ENCODE results near the gene COTL1. TPM values are rescaled to one million over a fixed set of nuclear protein-coding genes. Genes with fewer than 3 reads are reported as not detected.

The COTL1 gene
- total RNA-seq, 1 donor from 2014 or later, result 359 TPM

- Histone ChIP-seq H3K9me3 (ENCODE audit: insufficient read depth, low read depth, low read length) (no peaks in the 10 kb centered on the region), H3K4me1 (ENCODE audit: insufficient read depth, low read length) (peaks cover 33% of the 10 kb centered on the region), H3K36me3 (ENCODE audit: insufficient read depth, low read length) (no peaks in the 10 kb centered on the region), H3K9ac (ENCODE audit: low read length) (no peak overlapping the region), H3K4me2 (ENCODE audit: low read length) (no peak overlapping the region), H3K27ac (ENCODE audit: low read depth, low read length) (no peak overlapping the region), H3K79me2 (ENCODE audit: insufficient read depth, low read length) (no peaks in the 10 kb centered on the region), H3K4me3 (ENCODE audit: insufficient read depth, low read depth, low read length) (no peak overlapping the region), H4K20me1 (ENCODE audit: insufficient read depth, low read length) (no peaks in the 10 kb centered on the region), H3K27me3 (ENCODE audit: insufficient read depth, low read length) (peaks cover 4% of the 10 kb centered on the region), H2AFZ (ENCODE audit: low read depth, low read length) (no peak overlapping the region)
- DNase-seq (ENCODE audit: low read depth) (no peak), FAIRE-seq (no peak)
- H3K9me3 Mint-ChIP-seq (ENCODE audit: unreplicated experiment), result peaks cover 1% of the 10 kb centered on the region
- peaks cover 28% of the 10 kb centered on the region for H3K4me1 Mint-ChIP-seq (ENCODE audit: low read depth, unreplicated experiment)
- H3K36me3 Mint-ChIP-seq (ENCODE audit: low read depth, unreplicated experiment), result peaks cover 2% of the 10 kb centered on the region
- H3K27ac Mint-ChIP-seq (ENCODE audit: unreplicated experiment), result peak overlapping the region; percentile 14
- H3K27me3 Mint-ChIP-seq (ENCODE audit: low read depth, unreplicated experiment), result no peaks in the 10 kb centered on the region
- H3K4me3 Mint-ChIP-seq (ENCODE audit: unreplicated experiment), result no peak overlapping the region
- TF ChIP-seq EZH2 (IDR thresholded peaks at IDR 0.05; ENCODE audit: insufficient read depth, low read length), result no peak
- no peak for TF ChIP-seq CTCF (IDR thresholded peaks at IDR 0.05; ENCODE audit: insufficient read depth, low read depth, low read length)
Observed at GRCh38 chr16:84535408-84535807, 82.5 kb downstream of the COTL1 start.

GRCh38 chr16:84534815-84535214 lies 83.1 kb downstream of the COTL1 start:
- peaks cover 2% of the 10 kb centered on the region for H3K36me3 Mint-ChIP-seq (ENCODE audit: low read depth, unreplicated experiment)
- peaks cover 4% of the 10 kb centered on the region for H3K27me3 ChIP-seq (ENCODE audit: insufficient read depth, low read length)
- no peak overlapping the region for H3K27ac Mint-ChIP-seq (ENCODE audit: unreplicated experiment)
- peaks cover 33% of the 10 kb centered on the region for H3K4me1 ChIP-seq (ENCODE audit: insufficient read depth, low read length)
- no peak overlapping the region for H3K9ac ChIP-seq (ENCODE audit: low read length)
- no peak overlapping the region for H3K4me2 ChIP-seq (ENCODE audit: low read length)
- H3K36me3 ChIP-seq (ENCODE audit: insufficient read depth, low read length), result no peaks in the 10 kb centered on the region
- no peak for TF ChIP-seq EZH2 (IDR thresholded peaks at IDR 0.05; ENCODE audit: insufficient read depth, low read length)
- TF ChIP-seq CTCF (IDR thresholded peaks at IDR 0.05; ENCODE audit: insufficient read depth, low read depth, low read length), result no peak
- no peak for FAIRE-seq
- H3K27me3 Mint-ChIP-seq (ENCODE audit: low read depth, unreplicated experiment), result no peaks in the 10 kb centered on the region
- H2AFZ ChIP-seq (ENCODE audit: low read depth, low read length), result no peak overlapping the region
- H3K4me3 ChIP-seq (ENCODE audit: insufficient read depth, low read depth, low read length), result no peak overlapping the region
- H3K9me3 ChIP-seq (ENCODE audit: insufficient read depth, low read depth, low read length), result peaks cover 3% of the 10 kb centered on the region
- H4K20me1 ChIP-seq (ENCODE audit: insufficient read depth, low read length), result no peaks in the 10 kb centered on the region
- DNase-seq (ENCODE audit: low read depth), result no peak
- no peak overlapping the region for H3K27ac ChIP-seq (ENCODE audit: low read depth, low read length)
- H3K79me2 ChIP-seq (ENCODE audit: insufficient read depth, low read length), result no peaks in the 10 kb centered on the region
- peaks cover 5% of the 10 kb centered on the region for H3K9me3 Mint-ChIP-seq (ENCODE audit: unreplicated experiment)
- H3K4me3 Mint-ChIP-seq (ENCODE audit: unreplicated experiment), result no peak overlapping the region
- peaks cover 28% of the 10 kb centered on the region for H3K4me1 Mint-ChIP-seq (ENCODE audit: low read depth, unreplicated experiment)

DNA sequence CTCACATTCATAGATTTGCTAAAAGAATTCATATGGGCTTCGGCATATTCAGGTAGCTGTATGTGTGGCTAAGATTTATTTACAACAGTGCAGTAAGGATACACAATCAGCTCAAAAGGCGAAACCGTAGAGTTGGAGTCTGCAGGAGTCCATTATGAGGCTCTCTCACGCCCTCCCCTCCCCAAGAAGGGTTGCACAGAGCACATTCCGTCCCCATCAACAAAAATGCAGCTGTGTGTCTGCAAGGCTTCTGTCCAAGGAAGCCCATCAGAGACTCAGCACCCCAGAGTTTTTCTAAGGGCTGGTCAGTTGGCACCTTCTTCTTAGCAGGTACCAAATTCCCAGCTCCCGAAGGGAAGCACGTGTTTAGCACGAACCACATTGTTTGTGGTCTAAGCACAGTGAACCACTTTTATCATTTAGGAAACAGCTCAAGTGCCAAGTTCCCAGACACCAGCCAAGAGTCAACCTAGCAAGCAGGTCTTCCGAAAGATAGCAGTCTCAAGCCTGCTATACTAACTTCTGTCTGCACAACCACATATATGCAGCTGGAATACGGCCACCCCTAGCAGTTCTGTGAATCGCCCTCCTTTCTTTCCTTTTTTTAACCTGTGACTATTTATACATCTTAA lies 84.9 kb downstream of the COTL1 start:
- H3K9ac ChIP-seq (ENCODE audit: low read length), result peak overlapping the region; percentile 33

More for the DNA sequence above, 84.9 kb downstream of the COTL1 start:
- Mint-ChIP-seq H3K27ac (ENCODE audit: unreplicated experiment) (peak overlapping the region; percentile 95), H3K27me3 (ENCODE audit: low read depth, unreplicated experiment) (no peaks in the 10 kb centered on the region), H3K36me3 (ENCODE audit: low read depth, unreplicated experiment) (peaks cover 7% of the 10 kb centered on the region), H3K4me1 (ENCODE audit: low read depth, unreplicated experiment) (peaks cover 28% of the 10 kb centered on the region), H3K9me3 (ENCODE audit: unreplicated experiment) (peaks cover 13% of the 10 kb centered on the region), H3K4me3 (ENCODE audit: unreplicated experiment) (no peak overlapping the region)
- Histone ChIP-seq H3K79me2 (ENCODE audit: insufficient read depth, low read length) (no peaks in the 10 kb centered on the region), H3K9me3 (ENCODE audit: insufficient read depth, low read depth, low read length) (peaks cover 9% of the 10 kb centered on the region), H2AFZ (ENCODE audit: low read depth, low read length) (no peak overlapping the region), H4K20me1 (ENCODE audit: insufficient read depth, low read length) (no peaks in the 10 kb centered on the region), H3K4me3 (ENCODE audit: insufficient read depth, low read depth, low read length) (no peak overlapping the region), H3K4me2 (ENCODE audit: low read length) (peak overlapping the region; percentile 73), H3K4me1 (ENCODE audit: insufficient read depth, low read length) (peaks cover 28% of the 10 kb centered on the region), H3K27ac (ENCODE audit: low read depth, low read length) (peak overlapping the region; percentile 64), H3K36me3 (ENCODE audit: insufficient read depth, low read length) (no peaks in the 10 kb centered on the region), H3K27me3 (ENCODE audit: insufficient read depth, low read length) (peaks cover 4% of the 10 kb centered on the region)
- TF ChIP-seq CTCF (IDR thresholded peaks at IDR 0.05; ENCODE audit: insufficient read depth, low read depth, low read length), result no peak
- no peak for TF ChIP-seq EZH2 (IDR thresholded peaks at IDR 0.05; ENCODE audit: insufficient read depth, low read length)
- DNase-seq (ENCODE audit: low read depth) (no peak), FAIRE-seq (no peak)

Data from astrocyte (in vitro differentiated cells and primary cell).